HepG2 (cell line): Measurements from ENCODE around the gene STX1B. TPM values are rescaled to one million over a fixed set of nuclear protein-coding genes. Genes with fewer than 3 reads are reported as not detected.

Experiments
- ATAD3A ChIP-seq: sonication (generic); formaldehyde crosslinking; IDR thresholded peaks from 2 replicates; pipeline ENCODE4 v1.4.0; 2020; ENCODE audit warnings: missing genetic modification reagents
- ATM ChIP-seq: fragments of 450-650 bp; IDR thresholded peaks from 2 replicates; pipeline ENCODE4 v1.7.1; 2017; ENCODE audit warnings: mild to moderate bottlenecking, borderline replicate concordance
- BRCA1 ChIP-seq: sonication (generic); formaldehyde crosslinking; IDR thresholded peaks from 2 replicates; pipeline ENCODE4 v1.4.0; 2020; ENCODE audit warnings: missing genetic modification reagents
- CHD2 ChIP-seq: IDR thresholded peaks from 2 replicates; pipeline ENCODE4 v1.6.1; 2011; ENCODE audit warnings: low read depth, low read length, improper control_type of control experiment
- ERF ChIP-seq: IDR thresholded peaks from 2 replicates; pipeline ENCODE4 v1.6.1; 2018; ENCODE audit warnings: missing biosample characterization, missing genetic modification reagents
- ISX ChIP-seq: sonication (generic); formaldehyde crosslinking; conservative IDR thresholded peaks from 2 replicates; pipeline ENCODE4 v1.5.0; 2020; ENCODE audit warnings: missing genetic modification reagents
- NCOA5 ChIP-seq: sonication (generic); formaldehyde crosslinking; IDR thresholded peaks from 2 replicates; pipeline ENCODE4 v1.4.0; 2020; ENCODE audit warnings: missing genetic modification reagents
- PAWR ChIP-seq: sonication (generic); formaldehyde crosslinking; IDR thresholded peaks from 2 replicates; pipeline ENCODE4 v1.4.0; 2020; ENCODE audit warnings: missing genetic modification reagents, mild to moderate bottlenecking, borderline replicate concordance
- RAD21 ChIP-seq: fragments of 450-650 bp; formaldehyde crosslinking; IDR thresholded peaks from 2 replicates; pipeline ENCODE4 v1.5.0; 2020; ENCODE audit warnings: mild to moderate bottlenecking
- RBM39 ChIP-seq: fragments of 200-400 bp; formaldehyde crosslinking; IDR thresholded peaks from one replicate; pipeline ENCODE4 v1.6.1; 2018; ENCODE audit warnings: antibody characterized with exemption, mild to moderate bottlenecking, low read depth, low read length; ENCODE audit not compliant: poor library complexity, severe bottlenecking
- SATB2 ChIP-seq: sonication (generic); formaldehyde crosslinking; IDR thresholded peaks from 2 replicates; pipeline ENCODE4 v1.5.0; 2020; ENCODE audit warnings: missing genetic modification reagents
- SMAD3 ChIP-seq: sonication (generic); formaldehyde crosslinking; IDR thresholded peaks from 2 replicates; pipeline ENCODE4 v1.4.0; 2020; ENCODE audit warnings: missing genetic modification reagents
- TBP ChIP-seq: sonication (generic); formaldehyde crosslinking; IDR thresholded peaks from 2 replicates; pipeline ENCODE4 v1.5.0; 2020; ENCODE audit warnings: missing genetic modification reagents
- ZC3H13 ChIP-seq: sonication (generic); formaldehyde crosslinking; IDR thresholded peaks from 2 replicates; pipeline ENCODE4 v1.8.1; 2023; ENCODE audit warnings: mild to moderate bottlenecking, missing genetic modification reagents, moderate library complexity
- ZNF296 ChIP-seq: sonication (generic); formaldehyde crosslinking; conservative IDR thresholded peaks from 2 replicates; pipeline ENCODE4 v1.5.0; 2020; ENCODE audit warnings: mild to moderate bottlenecking, missing genetic modification reagents
- ZNF326 ChIP-seq: sonication (generic); formaldehyde crosslinking; IDR thresholded peaks from 2 replicates; pipeline ENCODE4 v1.4.0; 2020; ENCODE audit warnings: missing genetic modification reagents, borderline replicate concordance
- ZNF530 ChIP-seq: sonication (generic); formaldehyde crosslinking; IDR thresholded peaks from 2 replicates; pipeline ENCODE4 v1.5.0; 2020; ENCODE audit warnings: low read depth, mild to moderate bottlenecking, missing genetic modification reagents
- ZNF652 ChIP-seq: IDR thresholded peaks from 2 replicates; pipeline ENCODE4 v1.6.1; 2016; ENCODE audit warnings: low read depth, borderline replicate concordance
- ZNF703 ChIP-seq: sonication (generic); formaldehyde crosslinking; IDR thresholded peaks from 2 replicates; pipeline ENCODE4 v1.5.1; 2020; ENCODE audit warnings: missing genetic modification reagents, mild to moderate bottlenecking, moderate library complexity, borderline replicate concordance
- ZNF720 ChIP-seq: sonication (generic); formaldehyde crosslinking; IDR thresholded peaks from 2 replicates; pipeline ENCODE4 v1.4.0; 2020; ENCODE audit warnings: missing genetic modification reagents
- polyA plus RNA-seq, 8 experiments: library from polyadenylated mRNA; depleted of rRNA in 3 of 8; stranded (reverse) in 7 of 8; unstranded in 1 of 8; fragments of >200 nt; fragmentation: Illumina TruSeq in 4 of 8; extraction: Trizol in 4 of 8; gene quantifications; 2 replicates each; pipeline versions ENCODE4 v1.2.1 to v1.2.3, GENCODE V29; 2011 to 2016; ENCODE audit warnings: low read depth in 4 of 8, missing spikeins in 1 of 8, mixed read lengths in 1 of 8; ENCODE audit not compliant: insufficient read depth in 1 of 8
- total RNA-seq, 5 experiments: library from RNA; depleted of rRNA; stranded (reverse); fragments of >200 nt; fragmentation: Illumina TruSeq; extraction: Trizol; gene quantifications; 2 replicates each; pipeline ENCODE4 v1.2.3, GENCODE V29; 2016; ENCODE audit warnings: low read depth in 1 of 5
- TF ChIP-seq, protein P1 (sequence below): IDR thresholded peaks from 2 replicates; pipeline ENCODE4 v1.6.1; 2016; ENCODE audit warnings: mild to moderate bottlenecking
- TF ChIP-seq, protein P2 (sequence below): sonication (generic); formaldehyde crosslinking; IDR thresholded peaks from 2 replicates; pipeline ENCODE4 v1.4.0; 2020; ENCODE audit warnings: missing genetic modification reagents
- TF ChIP-seq, protein P3 (sequence below): sonication (generic); IDR thresholded peaks from 2 replicates; pipeline ENCODE4 v1.6.1; 2016; ENCODE audit warnings: low read depth, borderline replicate concordance
- TF ChIP-seq, protein P4 (sequence below): sonication (generic); formaldehyde crosslinking; IDR thresholded peaks from 2 replicates; pipeline ENCODE4 v1.8.0; 2022; ENCODE audit warnings: missing genetic modification reagents, mild to moderate bottlenecking, moderate library complexity, borderline replicate concordance

The STX1B gene
- total and polyA plus RNA-seq, 2 of the 13 experiments (the other 11 are each of a cell fraction or from before 2014, with no cell fraction given), result 2.1 to 3.0 TPM

DNA sequence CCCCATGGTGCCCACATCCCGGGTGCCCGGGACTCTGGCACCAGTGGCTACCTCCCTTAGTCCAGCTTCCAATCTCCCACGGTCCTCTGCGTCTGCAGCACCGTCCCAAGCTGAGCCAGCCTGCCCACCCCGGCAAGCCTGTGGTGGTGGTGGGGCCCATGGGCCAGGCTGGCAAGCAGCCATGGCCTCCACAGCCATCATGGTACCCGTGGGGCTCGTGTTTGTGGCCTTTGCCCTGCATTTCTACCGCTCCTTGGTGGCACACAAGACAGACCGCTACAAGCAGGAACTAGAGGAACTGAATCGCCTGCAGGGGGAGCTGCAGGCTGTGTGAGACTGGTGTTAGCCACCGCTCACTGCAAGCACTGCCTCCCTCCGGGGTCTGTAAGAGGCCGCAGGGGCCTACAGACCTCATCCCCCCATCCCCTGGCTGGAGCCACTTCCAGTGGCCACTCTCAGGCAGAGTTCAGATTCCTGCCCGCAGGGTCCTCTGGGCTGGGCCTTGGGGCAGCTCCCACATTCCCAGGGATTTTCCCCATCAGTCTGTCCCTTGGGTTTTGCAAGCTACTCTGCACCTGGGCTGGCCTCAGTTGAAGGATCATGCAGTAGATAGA is 56.8 kb downstream of the STX1B start (continued):
- TF ChIP-seq, protein P1, sequence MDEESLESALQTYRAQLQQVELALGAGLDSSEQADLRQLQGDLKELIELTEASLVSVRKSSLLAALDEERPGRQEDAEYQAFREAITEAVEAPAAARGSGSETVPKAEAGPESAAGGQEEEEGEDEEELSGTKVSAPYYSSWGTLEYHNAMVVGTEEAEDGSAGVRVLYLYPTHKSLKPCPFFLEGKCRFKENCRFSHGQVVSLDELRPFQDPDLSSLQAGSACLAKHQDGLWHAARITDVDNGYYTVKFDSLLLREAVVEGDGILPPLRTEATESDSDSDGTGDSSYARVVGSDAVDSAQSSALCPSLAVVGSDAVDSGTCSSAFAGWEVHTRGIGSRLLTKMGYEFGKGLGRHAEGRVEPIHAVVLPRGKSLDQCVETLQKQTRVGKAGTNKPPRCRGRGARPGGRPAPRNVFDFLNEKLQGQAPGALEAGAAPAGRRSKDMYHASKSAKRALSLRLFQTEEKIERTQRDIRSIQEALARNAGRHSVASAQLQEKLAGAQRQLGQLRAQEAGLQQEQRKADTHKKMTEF (CRISPR knock-in tag), result peak; percentile 33; the same call in 1 of the 2 replicates
- TF ChIP-seq ZC3H13, result peak; percentile 91
- TF ChIP-seq ZNF720, result peak; percentile 65; the same call in 1 of the 2 replicates
- no peak for TF ChIP-seq ATM
- TF ChIP-seq, protein P2, sequence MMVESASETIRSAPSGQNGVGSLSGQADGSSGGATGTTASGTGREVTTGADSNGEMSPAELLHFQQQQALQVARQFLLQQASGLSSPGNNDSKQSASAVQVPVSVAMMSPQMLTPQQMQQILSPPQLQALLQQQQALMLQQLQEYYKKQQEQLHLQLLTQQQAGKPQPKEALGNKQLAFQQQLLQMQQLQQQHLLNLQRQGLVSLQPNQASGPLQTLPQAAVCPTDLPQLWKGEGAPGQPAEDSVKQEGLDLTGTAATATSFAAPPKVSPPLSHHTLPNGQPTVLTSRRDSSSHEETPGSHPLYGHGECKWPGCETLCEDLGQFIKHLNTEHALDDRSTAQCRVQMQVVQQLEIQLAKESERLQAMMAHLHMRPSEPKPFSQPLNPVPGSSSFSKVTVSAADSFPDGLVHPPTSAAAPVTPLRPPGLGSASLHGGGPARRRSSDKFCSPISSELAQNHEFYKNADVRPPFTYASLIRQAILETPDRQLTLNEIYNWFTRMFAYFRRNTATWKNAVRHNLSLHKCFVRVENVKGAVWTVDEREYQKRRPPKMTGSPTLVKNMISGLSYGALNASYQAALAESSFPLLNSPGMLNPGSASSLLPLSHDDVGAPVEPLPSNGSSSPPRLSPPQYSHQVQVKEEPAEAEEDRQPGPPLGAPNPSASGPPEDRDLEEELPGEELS (CRISPR knock-in tag), result no peak
- no peak for TF ChIP-seq NCOA5 (CRISPR knock-in tag)
- TF ChIP-seq RBM39, result no peak
- TF ChIP-seq, protein P3, sequence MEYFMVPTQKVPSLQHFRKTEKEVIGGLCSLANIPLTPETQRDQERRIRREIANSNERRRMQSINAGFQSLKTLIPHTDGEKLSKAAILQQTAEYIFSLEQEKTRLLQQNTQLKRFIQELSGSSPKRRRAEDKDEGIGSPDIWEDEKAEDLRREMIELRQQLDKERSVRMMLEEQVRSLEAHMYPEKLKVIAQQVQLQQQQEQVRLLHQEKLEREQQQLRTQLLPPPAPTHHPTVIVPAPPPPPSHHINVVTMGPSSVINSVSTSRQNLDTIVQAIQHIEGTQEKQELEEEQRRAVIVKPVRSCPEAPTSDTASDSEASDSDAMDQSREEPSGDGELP, result 0 out of 2 replicates have a peak, but pooled peaks have one; percentile 17
- TF ChIP-seq SATB2 (CRISPR knock-in tag), result no peak
- no peak for TF ChIP-seq ZNF652 (CRISPR knock-in tag)
- no peak for TF ChIP-seq ATAD3A
- TF ChIP-seq, protein P4, sequence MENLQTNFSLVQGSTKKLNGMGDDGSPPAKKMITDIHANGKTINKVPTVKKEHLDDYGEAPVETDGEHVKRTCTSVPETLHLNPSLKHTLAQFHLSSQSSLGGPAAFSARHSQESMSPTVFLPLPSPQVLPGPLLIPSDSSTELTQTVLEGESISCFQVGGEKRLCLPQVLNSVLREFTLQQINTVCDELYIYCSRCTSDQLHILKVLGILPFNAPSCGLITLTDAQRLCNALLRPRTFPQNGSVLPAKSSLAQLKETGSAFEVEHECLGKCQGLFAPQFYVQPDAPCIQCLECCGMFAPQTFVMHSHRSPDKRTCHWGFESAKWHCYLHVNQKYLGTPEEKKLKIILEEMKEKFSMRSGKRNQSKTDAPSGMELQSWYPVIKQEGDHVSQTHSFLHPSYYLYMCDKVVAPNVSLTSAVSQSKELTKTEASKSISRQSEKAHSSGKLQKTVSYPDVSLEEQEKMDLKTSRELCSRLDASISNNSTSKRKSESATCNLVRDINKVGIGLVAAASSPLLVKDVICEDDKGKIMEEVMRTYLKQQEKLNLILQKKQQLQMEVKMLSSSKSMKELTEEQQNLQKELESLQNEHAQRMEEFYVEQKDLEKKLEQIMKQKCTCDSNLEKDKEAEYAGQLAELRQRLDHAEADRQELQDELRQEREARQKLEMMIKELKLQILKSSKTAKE (CRISPR knock-in tag), result no peak
- no peak for TF ChIP-seq PAWR (CRISPR knock-in tag)
- TF ChIP-seq ZNF326 (CRISPR knock-in tag), result no peak
- TF ChIP-seq RAD21, result peak; percentile 93
- TF ChIP-seq ZNF530, result no peak
- no peak for TF ChIP-seq SMAD3
- no peak for TF ChIP-seq TBP
- 0 out of 2 replicates have a peak, but pooled peaks have one; percentile 44 for TF ChIP-seq ERF
- no peak for TF ChIP-seq ZNF296 (CRISPR knock-in tag)
- no peak for TF ChIP-seq CHD2
- no peak for TF ChIP-seq ZNF703 (CRISPR knock-in tag)
- TF ChIP-seq ISX (CRISPR knock-in tag), result no peak
- TF ChIP-seq BRCA1 (CRISPR knock-in tag), result no peak
